IMR-90 (cell line): Measurements from ENCODE around the gene TMEFF1. TPM values are rescaled to one million over a fixed set of nuclear protein-coding genes. Genes with fewer than 3 reads are reported as not detected.

ENCODE experiments used
- ATAC-seq: fragments of 200-7000 bp; cut with Tn5 transposase; 2 replicates; pipeline ENCODE4 v1.9.1; 2020; ENCODE audit warnings: low read depth, mild to moderate bottlenecking, moderate library complexity
- BruUV-seq: library from RNA; stranded (reverse); fragments of 400-500 nt; replicated peaks from 2 replicates; lab custom pipeline; 2021; lab: Mats Ljungman, UMichigan
- CTCF ChIA-PET: fragments of 300-600 bp; formaldehyde crosslinking; extraction: SDS; loops from one replicate; lab custom pipeline; 2021; ENCODE audit warnings: antibody characterized with exemption; lab: Yijun Ruan, JAX
- POLR2A ChIA-PET: fragments of 300-600 bp; sonication (Branson Sonifier 250); formaldehyde crosslinking; loops from one replicate; lab custom pipeline; 2022; ENCODE audit warnings: antibody characterized with exemption; ENCODE audit not compliant: unreplicated experiment; lab: Charles Lee
- DNase-seq: peaks from one replicate; pipeline ENCODE4 v3.0.0; 2013
- H2AFZ ChIP-seq: replicated peaks from 2 replicates; pipeline ENCODE3; 2013; ENCODE audit warnings: low read length, mild to moderate bottlenecking; ENCODE audit not compliant: poor library complexity
- H2AK5ac ChIP-seq: 2 replicates; pipeline ENCODE4 v1.6.1; 2013; ENCODE audit warnings: low read depth, low read length, inconsistent platforms
- H2AK9ac ChIP-seq: replicated peaks from 2 replicates; pipeline ENCODE3; 2013; ENCODE audit warnings: mild to moderate bottlenecking, low read depth, low read length, moderate library complexity; ENCODE audit not compliant: poor library complexity
- H2BK120ac ChIP-seq: 2 replicates; pipeline ENCODE4 v1.6.1; 2013; ENCODE audit warnings: low read depth, low read length, inconsistent platforms
- H2BK15ac ChIP-seq: 3 replicates; pipeline ENCODE4 v1.6.1; 2013; ENCODE audit warnings: low read depth, low read length, inconsistent platforms
- H2BK20ac ChIP-seq: 2 replicates; pipeline ENCODE4 v1.6.1; 2013; ENCODE audit warnings: low read depth, mild to moderate bottlenecking, inconsistent platforms, low read length, moderate library complexity
- H2BK5ac ChIP-seq: 2 replicates; pipeline ENCODE4 v1.6.1; 2013; ENCODE audit warnings: mild to moderate bottlenecking, low read depth, low read length, inconsistent platforms; ENCODE audit not compliant: poor library complexity, severe bottlenecking
- H3K14ac ChIP-seq: replicated peaks from 2 replicates; pipeline ENCODE4 v1.6.1; 2013; ENCODE audit warnings: low read depth, low read length, inconsistent platforms
- H3K18ac ChIP-seq: 2 replicates; pipeline ENCODE4 v1.6.1; 2013; ENCODE audit warnings: low read depth, low read length, control low read depth
- H3K23ac ChIP-seq: 2 replicates; pipeline ENCODE4 v1.6.1; 2013; ENCODE audit warnings: low read depth, low read length, inconsistent platforms
- H3K27ac ChIP-seq: 2 replicates; pipeline ENCODE4 v1.5.1; 2013; ENCODE audit warnings: mild to moderate bottlenecking, control low read depth, low read length; ENCODE audit not compliant: insufficient read depth
- H3K27me3 ChIP-seq: 2 replicates; pipeline ENCODE4 v1.6.1; 2013; ENCODE audit warnings: low read length; ENCODE audit not compliant: control insufficient read depth, insufficient read depth
- H3K36me3 ChIP-seq: 2 replicates; pipeline ENCODE4 v1.6.1; 2013; ENCODE audit warnings: low read length, mixed read lengths; ENCODE audit not compliant: control insufficient read depth, insufficient read depth
- H3K4ac ChIP-seq: 2 replicates; pipeline ENCODE4 v1.6.1; 2013; ENCODE audit warnings: low read depth, low read length, inconsistent platforms
- H3K4me1 ChIP-seq: 2 replicates; pipeline ENCODE4 v1.6.1; 2013; ENCODE audit warnings: low read length, mixed read lengths; ENCODE audit not compliant: control insufficient read depth, insufficient read depth
- H3K4me2 ChIP-seq: 2 replicates; pipeline ENCODE4 v1.6.1; 2013; ENCODE audit warnings: low read depth, mild to moderate bottlenecking, control low read depth, low read length, moderate library complexity
- H3K4me3 ChIP-seq: 2 replicates; pipeline ENCODE4 v1.5.1; 2013; ENCODE audit warnings: low read depth, mild to moderate bottlenecking, control low read depth, low read length, moderate library complexity; ENCODE audit not compliant: insufficient read depth
- H3K56ac ChIP-seq: 2 replicates; pipeline ENCODE4 v1.6.1; 2013; ENCODE audit warnings: low read length, inconsistent platforms; ENCODE audit not compliant: insufficient read depth; ENCODE audit errors: extremely low read depth
- H3K79me1 ChIP-seq, 2 experiments: 2 replicates each; pipeline ENCODE4 v1.6.1; 2013; ENCODE audit warnings: low read length in 2 of 2, inconsistent platforms in 1 of 2, low read depth in 1 of 2
- H3K9ac ChIP-seq: 2 replicates; pipeline ENCODE4 v1.6.1; 2013; ENCODE audit warnings: low read depth, low read length, control low read depth
- H3K9me1 ChIP-seq: 2 replicates; pipeline ENCODE4 v1.6.1; 2013; ENCODE audit warnings: low read length, inconsistent platforms; ENCODE audit not compliant: insufficient read depth
- H3K9me3 ChIP-seq: 2 replicates; pipeline ENCODE4 v1.6.1; 2013; ENCODE audit warnings: low read length; ENCODE audit not compliant: control insufficient read depth, insufficient read depth
- H4K20me1 ChIP-seq: 2 replicates; pipeline ENCODE4 v1.6.1; 2013; ENCODE audit warnings: low read length, inconsistent platforms; ENCODE audit not compliant: insufficient read depth
- H4K5ac ChIP-seq: 2 replicates; pipeline ENCODE4 v1.6.1; 2013; ENCODE audit warnings: mild to moderate bottlenecking, low read depth, low read length, control low read depth
- H4K8ac ChIP-seq, 2 experiments: 2 replicates each; pipeline ENCODE4 v1.6.1; 2013; ENCODE audit warnings: low read depth in 2 of 2, low read length in 2 of 2, control low read depth in 1 of 2, inconsistent platforms in 1 of 2
- H4K91ac ChIP-seq: 2 replicates; pipeline ENCODE4 v1.6.1; 2013; ENCODE audit warnings: low read depth, low read length, inconsistent platforms; ENCODE audit not compliant: insufficient read depth
- BHLHE40 ChIP-seq: fragments of 150-350 bp; IDR thresholded peaks from 2 replicates; pipeline ENCODE4 v1.6.1; 2016; ENCODE audit warnings: mild to moderate bottlenecking, low read depth, low read length
- CEBPB ChIP-seq: IDR thresholded peaks from 2 replicates; pipeline ENCODE4 v1.6.1; 2012; ENCODE audit warnings: low read depth, low read length, improper control_type of control experiment
- ELK1 ChIP-seq: fragments of 150-350 bp; IDR thresholded peaks from 2 replicates; pipeline ENCODE4 v1.6.1; 2016; ENCODE audit warnings: low read depth, mild to moderate bottlenecking, low read length, moderate library complexity, borderline replicate concordance
- MAZ ChIP-seq: IDR thresholded peaks from 2 replicates; pipeline ENCODE4 v1.6.1; 2012; ENCODE audit warnings: low read depth, mild to moderate bottlenecking, low read length, improper control_type of control experiment, moderate library complexity, borderline replicate concordance
- NFE2L2 ChIP-seq: fragments of 150-350 bp; IDR thresholded peaks from 2 replicates; pipeline ENCODE4 v1.6.1; 2016; ENCODE audit warnings: low read depth, mild to moderate bottlenecking, low read length
- POLR2A ChIP-seq: IDR thresholded peaks from 2 replicates; pipeline ENCODE4 v1.6.1; 2012; ENCODE audit warnings: mild to moderate bottlenecking, low read depth, low read length
- RAD21 ChIP-seq: IDR thresholded peaks from 2 replicates; pipeline ENCODE4 v1.6.1; 2012; ENCODE audit warnings: low read length, improper control_type of control experiment
- RCOR1 ChIP-seq: IDR thresholded peaks from 2 replicates; pipeline ENCODE4 v1.6.1; 2012; ENCODE audit warnings: mild to moderate bottlenecking, low read length, improper control_type of control experiment; ENCODE audit not compliant: insufficient replicate concordance
- RFX5 ChIP-seq: IDR thresholded peaks from 2 replicates; pipeline ENCODE4 v1.8.0; 2012; ENCODE audit warnings: low read depth, mild to moderate bottlenecking, low read length, moderate library complexity
- USF2 ChIP-seq: fragments of 150-350 bp; IDR thresholded peaks from 2 replicates; pipeline ENCODE4 v1.6.1; 2017; ENCODE audit warnings: mild to moderate bottlenecking, antibody characterized with exemption, low read length, low read depth
- WGBS, 2 experiments: methylation state at CpG; one replicate each; pipeline versions ENCODE4 v1.1.5 to v1.1.7; 2013; ENCODE audit warnings: missing lambda C conversion rate in 2 of 2; ENCODE audit not compliant: insufficient read length in 1 of 2; ENCODE audit errors: extremely low coverage in 2 of 2; 5-methylcytosine and 5-hydroxymethylcytosine counted together
- dilution Hi-C: fragments of 300-500 bp; cut with HindIII; formaldehyde crosslinking; loops from one replicate; pipeline ENCODE4 v1.14.3; 2018; ENCODE audit warnings: low sequenced_read_pairs; ENCODE audit not compliant: unreplicated experiment
- in situ Hi-C: fragments of 300-500 bp; cut with MboI; formaldehyde crosslinking; loops from 3 replicates; pipeline ENCODE4 v1.14.3; 2019; ENCODE audit warnings: low sequenced_read_pairs, inconsistent platforms, mixed read lengths
- intact Hi-C: fragments of 100-400 bp; cut with micrococcal nuclease; formaldehyde crosslinking; loops from 2 replicates; pipeline ENCODE4 v1.10.0; 2022
- polyA plus RNA-seq, 3 experiments: library from polyadenylated mRNA; depleted of rRNA; stranded (reverse); fragments of >200 nt; gene quantifications; 2 replicates each; pipeline ENCODE4 v1.2.3, GENCODE V29; 2012; ENCODE audit warnings: low replicate concordance in 1 of 3
- total RNA-seq: library from RNA; depleted of rRNA; stranded (reverse); fragments of >200 nt; gene quantifications from 2 replicates; pipeline ENCODE4 v1.2.3, GENCODE V29; 2012

Gene TMEFF1
- total and polyA plus RNA-seq, 2 of the 4 experiments (the other 2 are of a cell fraction) = 0.62 to 0.90 TPM

DNA sequence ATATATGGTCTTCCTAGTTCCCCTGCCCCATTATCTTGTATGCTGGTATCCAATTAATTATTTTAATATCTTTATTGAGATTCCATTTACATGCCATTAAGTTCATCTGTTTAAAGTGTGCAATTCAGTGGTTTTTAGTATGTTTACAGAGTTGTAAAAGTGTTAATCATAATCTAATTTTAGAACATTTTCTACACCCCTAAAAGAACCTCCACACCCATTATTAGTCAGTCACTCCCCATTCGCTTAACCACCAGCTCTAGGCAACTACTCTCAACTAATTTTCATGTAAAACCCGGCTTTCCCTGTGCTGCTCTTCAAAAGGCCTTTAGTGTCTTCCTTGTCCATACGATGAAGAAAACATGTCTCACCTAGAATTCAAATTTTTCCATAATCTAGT lies 84.1 kb downstream of the TMEFF1 start:
- no peak overlapping the region for H4K91ac ChIP-seq
- no peak overlapping the region for H3K27ac ChIP-seq
- H2AK5ac ChIP-seq = no peak overlapping the region
- H2AK9ac ChIP-seq = no peak overlapping the region
- no peak overlapping the region for H3K18ac ChIP-seq
- H4K20me1 ChIP-seq = no peaks in the 10 kb centered on the region; the same call in 1 of the 2 replicates
- no peaks in the 10 kb centered on the region; a peak in 1 of 4 replicates for H3K79me1 ChIP-seq
- H3K4me3 ChIP-seq = no peak overlapping the region
- H3K14ac ChIP-seq = no peak overlapping the region
- no peak overlapping the region for H4K5ac ChIP-seq
- 0 out of 2 replicates have a peak, but pooled peaks cover 1% of the 10 kb centered on the region for H3K4me1 ChIP-seq
- no peak for TF ChIP-seq RCOR1
- TF ChIP-seq BHLHE40 = no peak
- no peak for TF ChIP-seq RAD21
- TF ChIP-seq MAZ = no peak
- no peak for TF ChIP-seq ELK1
- no peak for TF ChIP-seq POLR2A
- no peak for TF ChIP-seq RFX5
- TF ChIP-seq USF2 = no peak
- no peak for TF ChIP-seq CEBPB
- TF ChIP-seq NFE2L2 = no peak
- no TSS peak for BruUV-seq
- H4K8ac ChIP-seq = no peak overlapping the region
- no peak overlapping the region for H3K9ac ChIP-seq
- ChIA-PET CTCF (interaction anchor here (0.6 kb wide), 1 partner anchor 37 kb away, joined by 7 read pairs; no protein-coding TSS in a partner anchor), POLR2A (no interaction called here)
- H3K4me2 ChIP-seq = no peak overlapping the region
- H3K9me1 ChIP-seq = 0 out of 2 replicates have a peak, but pooled peaks cover 3% of the 10 kb centered on the region
- H2AFZ ChIP-seq = no peak overlapping the region
- in situ Hi-C loops = no loop called here
- 92% methylated on average over 2 of the region's 3 CpGs; no CpG with 5 or more reads in 1 of the 2 experiments for WGBS, 2 experiments
- dilution Hi-C loops = no loop called here
- H3K36me3 ChIP-seq = peaks cover 2% of the 10 kb centered on the region; the same call in 1 of the 2 replicates
- H2BK120ac ChIP-seq = no peak overlapping the region
- intact Hi-C loops = no loop called here
- no peak overlapping the region for H3K56ac ChIP-seq
- DNase-seq = no peak
- no peak overlapping the region for H2BK20ac ChIP-seq
- no peak overlapping the region for H2BK15ac ChIP-seq
- no peak overlapping the region for H3K4ac ChIP-seq
- no peak overlapping the region for H2BK5ac ChIP-seq
- H3K27me3 ChIP-seq = no peaks in the 10 kb centered on the region
- no peaks in the 10 kb centered on the region for H3K9me3 ChIP-seq
- H3K23ac ChIP-seq = no peak overlapping the region
- ATAC-seq = no peak
